Measurements from ENCODE around the gene AADAC.
"Not testable (repeated sequence)": the region's sequence is repeated elsewhere in the genome, so short reads cannot be mapped to it uniquely, and the experiment has no call there.

The AADAC gene

GRCh38 chr3:151800431-151800830, 13.5 kb upstream of the AADAC start:
- DNase-seq, result no peak
- in situ Hi-C loops (cut with HindIII; ENCODE audit: low pct_ligation_motif_present, low sequenced_read_pairs), result no loop called here
- no peak for TF ChIP-seq CTCF (IDR thresholded peaks at IDR 0.05; ENCODE audit: low read depth, low read length, missing control alignments)
- peaks cover 4% of the 10 kb centered on the region for H3K36me3 ChIP-seq (replicated peaks)
- H3K27ac ChIP-seq, result no peak overlapping the region
- no peak overlapping the region for H3K4me3 ChIP-seq (ENCODE audit: low read depth, low read length)
- no peaks in the 10 kb centered on the region for H3K27me3 ChIP-seq (replicated peaks)

GRCh38 chr3:151804267-151804666, 9.6 kb upstream of the AADAC start:
- Histone ChIP-seq H3K36me3 (replicated peaks) (peaks cover 25% of the 10 kb centered on the region), H3K27ac (no peak overlapping the region), H3K27me3 (replicated peaks) (no peaks in the 10 kb centered on the region), H3K4me3 (ENCODE audit: low read depth, low read length) (no peak overlapping the region)
- TF ChIP-seq CTCF (IDR thresholded peaks at IDR 0.05; ENCODE audit: low read depth, low read length, missing control alignments), result no peak
- in situ Hi-C loops (cut with HindIII; ENCODE audit: low pct_ligation_motif_present, low sequenced_read_pairs), result no loop called here
- DNase-seq, result no peak

- in situ Hi-C loops (cut with HindIII; ENCODE audit: low pct_ligation_motif_present, low sequenced_read_pairs), result no loop called here
- no peak for TF ChIP-seq CTCF (IDR thresholded peaks at IDR 0.05; ENCODE audit: low read depth, low read length, missing control alignments)
- Histone ChIP-seq H3K27ac (no peak overlapping the region), H3K36me3 (replicated peaks) (peaks cover 31% of the 10 kb centered on the region), H3K27me3 (replicated peaks) (no peaks in the 10 kb centered on the region), H3K4me3 (ENCODE audit: low read depth, low read length) (no peak overlapping the region)
- DNase-seq, result no peak
Measured at GRCh38 chr3:151806838-151807237, 7.1 kb upstream of the AADAC start.

- in situ Hi-C loops (cut with HindIII; ENCODE audit: low pct_ligation_motif_present, low sequenced_read_pairs); H3K27me3 ChIP-seq (replicated peaks); DNase-seq; H3K4me3 ChIP-seq (ENCODE audit: low read depth, low read length); H3K27ac ChIP-seq: not testable (repeated sequence)
- H3K36me3 ChIP-seq (replicated peaks), result peaks cover 34% of the 10 kb centered on the region
Measured at GRCh38 chr3:151808926-151809325, 5.0 kb upstream of the AADAC start.

- H3K36me3 ChIP-seq (replicated peaks), result peaks cover 28% of the 10 kb centered on the region
- no peak overlapping the region for H3K4me3 ChIP-seq (ENCODE audit: low read depth, low read length)
- no peaks in the 10 kb centered on the region for H3K27me3 ChIP-seq (replicated peaks)
- no peak for TF ChIP-seq CTCF (IDR thresholded peaks at IDR 0.05; ENCODE audit: low read depth, low read length, missing control alignments)
- in situ Hi-C loops (cut with HindIII; ENCODE audit: low pct_ligation_motif_present, low sequenced_read_pairs), result no loop called here
- no peak overlapping the region for H3K27ac ChIP-seq
- no peak for DNase-seq
Measured at GRCh38 chr3:151811474-151811873, 2.4 kb upstream of the AADAC start.

- TF ChIP-seq CTCF (IDR thresholded peaks at IDR 0.05; ENCODE audit: low read depth, low read length, missing control alignments), result no peak
- peaks cover 20% of the 10 kb centered on the region for H3K36me3 ChIP-seq (replicated peaks)
- in situ Hi-C loops (cut with HindIII; ENCODE audit: low pct_ligation_motif_present, low sequenced_read_pairs), result no loop called here
Measured at GRCh38 chr3:151814588-151814987, 672 bp downstream of the AADAC start.

More at GRCh38 chr3:151814588-151814987, 672 bp downstream of the AADAC start:
- H3K27ac ChIP-seq, result no peak overlapping the region
- DNase-seq, result no peak
- no peak overlapping the region for H3K4me3 ChIP-seq (ENCODE audit: low read depth, low read length)
- H3K27me3 ChIP-seq (replicated peaks), result no peaks in the 10 kb centered on the region

Data from brain microvascular endothelial cell (primary cell).